Measurements from ENCODE around the gene TAF3.

TAF3 gene

GRCh38 chr10:8036506-8037198, 218.3 kb downstream of the TAF3 start:
- no peak for DNase-seq

GRCh38 chr10:8037199-8037801, 219.0 kb downstream of the TAF3 start:
- no peak for DNase-seq

- DNase-seq, result no peak
These were observed 219.9 kb downstream of the TAF3 start for GRCh38 chr10:8037941-8038894.

GRCh38 chr10:8039321-8039881, 221.1 kb downstream of the TAF3 start:
- DNase-seq, result no peak

GRCh38 chr10:8040651-8041050, 222.3 kb downstream of the TAF3 start:
- no peak for DNase-seq

- DNase-seq, result no peak
These were observed 223.1 kb downstream of the TAF3 start for GRCh38 chr10:8041284-8041991.

- DNase-seq, result no peak
These were observed 223.9 kb downstream of the TAF3 start for GRCh38 chr10:8041992-8042720.

GRCh38 chr10:8042721-8043568, 224.6 kb downstream of the TAF3 start:
- no peak for DNase-seq

GRCh38 chr10:8043569-8044306, 225.4 kb downstream of the TAF3 start:
- no peak for DNase-seq

- DNase-seq, result no peak
These were observed 226.1 kb downstream of the TAF3 start for GRCh38 chr10:8044331-8044907.

- no peak for DNase-seq
These were observed 226.8 kb downstream of the TAF3 start for GRCh38 chr10:8044908-8045725.

GRCh38 chr10:8045726-8046494, 227.6 kb downstream of the TAF3 start:
- DNase-seq, result no peak

GRCh38 chr10:8047452-8048280, 229.4 kb downstream of the TAF3 start:
- DNase-seq, result no peak

GRCh38 chr10:8048281-8049008, 230.1 kb downstream of the TAF3 start:
- peak; percentile 50 for DNase-seq

GRCh38 chr10:8049045-8049864, 230.9 kb downstream of the TAF3 start:
- no peak for DNase-seq

Measured in stimulated activated CD4-positive, alpha-beta T cell treated with anti-CD3 and anti-CD28 coated beads, Interleukin-12 subunit alpha, Interleukin-12 subunit beta, amount 100 ng/mL, for 4 hours (primary cell).